Parathyroid adenoma (tissue), 2 donors: ENCODE results near the gene MIA.
"Not testable (repeated sequence)": the region's sequence is repeated elsewhere in the genome, so short reads cannot be mapped to it uniquely, and the experiment has no call there.

Experiments used
- H2AFZ ChIP-seq: fragments of 300-600 bp; sonication (generic); one replicate; pipeline ENCODE4 v1.7.0; 2017; ENCODE audit warnings: antibody characterized with exemption, mild to moderate bottlenecking
- H3K27ac ChIP-seq: fragments of 300-600 bp; sonication (generic); one replicate; pipeline ENCODE4 v1.7.0; 2017
- H3K27me3 ChIP-seq: fragments of 300-600 bp; sonication (generic); one replicate; pipeline ENCODE4 v1.7.0; 2017; ENCODE audit warnings: low read length; ENCODE audit not compliant: control insufficient read depth, insufficient read depth
- H3K36me3 ChIP-seq: fragments of 300-600 bp; sonication (generic); one replicate; pipeline ENCODE4 v1.7.0; 2017; ENCODE audit warnings: low read length; ENCODE audit not compliant: control insufficient read depth, insufficient read depth
- H3K4me1 ChIP-seq: fragments of 300-600 bp; sonication (generic); one replicate; pipeline ENCODE4 v1.7.0; 2017; ENCODE audit warnings: control low read depth
- H3K4me2 ChIP-seq: fragments of 300-600 bp; sonication (generic); one replicate; pipeline ENCODE4 v1.7.0; 2017; ENCODE audit warnings: low read length
- H3K4me3 ChIP-seq: fragments of 300-600 bp; sonication (generic); one replicate; pipeline ENCODE4 v1.7.0; 2017; ENCODE audit warnings: low read depth, low read length
- H3K79me2 ChIP-seq: fragments of 300-600 bp; sonication (generic); one replicate; pipeline ENCODE4 v1.7.0; 2017; ENCODE audit warnings: control low read depth
- H3K9ac ChIP-seq: fragments of 300-600 bp; sonication (generic); one replicate; pipeline ENCODE4 v1.7.0; 2017; ENCODE audit warnings: mild to moderate bottlenecking
- H3K9me3 ChIP-seq: fragments of 300-600 bp; sonication (generic); one replicate; pipeline ENCODE4 v1.7.0; 2017; ENCODE audit warnings: low read length; ENCODE audit not compliant: control insufficient read depth
- CTCF ChIP-seq: fragments of 300-600 bp; sonication (generic); IDR thresholded peaks from one replicate; pipeline ENCODE4 v1.7.0; 2017; ENCODE audit warnings: antibody characterized with exemption, mild to moderate bottlenecking
- donor health status: primary hyperparathyroidism.

The MIA gene

GRCh38 chr19:40783711-40784110, 8.4 kb downstream of the MIA start:
- no peaks in the 10 kb centered on the region for H3K27me3 ChIP-seq
- TF ChIP-seq CTCF: no peak
- no peaks in the 10 kb centered on the region for H3K79me2 ChIP-seq
- no peak overlapping the region for H3K9ac ChIP-seq
- no peak overlapping the region for H2AFZ ChIP-seq
- no peak overlapping the region for H3K27ac ChIP-seq
- no peaks in the 10 kb centered on the region for H3K9me3 ChIP-seq
- H3K4me1 ChIP-seq: peaks cover 2% of the 10 kb centered on the region
- no peak overlapping the region for H3K4me2 ChIP-seq
- no peak overlapping the region for H3K4me3 ChIP-seq
- H3K36me3 ChIP-seq: no peaks in the 10 kb centered on the region

GRCh38 chr19:40784146-40784545, 8.8 kb downstream of the MIA start:
- H3K36me3 ChIP-seq, H3K4me3 ChIP-seq, H3K4me1 ChIP-seq: not testable (repeated sequence)

GRCh38 chr19:40785526-40785925, 10.2 kb downstream of the MIA start:
- H2AFZ ChIP-seq: no peak overlapping the region
- no peak overlapping the region for H3K4me2 ChIP-seq
- no peaks in the 10 kb centered on the region for H3K79me2 ChIP-seq
- H3K9me3 ChIP-seq: no peaks in the 10 kb centered on the region
- no peak for TF ChIP-seq CTCF
- H3K27me3 ChIP-seq: no peaks in the 10 kb centered on the region
- no peaks in the 10 kb centered on the region for H3K36me3 ChIP-seq
- H3K9ac ChIP-seq: no peak overlapping the region
- H3K4me3 ChIP-seq: no peak overlapping the region
- no peaks in the 10 kb centered on the region for H3K4me1 ChIP-seq
- no peak overlapping the region for H3K27ac ChIP-seq

More at GRCh38 chr19:40784146-40784545, 8.8 kb downstream of the MIA start:
- not testable (repeated sequence) for H3K9ac ChIP-seq, H3K27me3 ChIP-seq, H3K79me2 ChIP-seq, H2AFZ ChIP-seq, H3K4me2 ChIP-seq, H3K9me3 ChIP-seq, H3K27ac ChIP-seq

- Histone ChIP-seq H2AFZ (no peak overlapping the region), H3K4me2 (no peak overlapping the region), H3K4me1 (no peaks in the 10 kb centered on the region), H3K4me3 (no peak overlapping the region), H3K27ac (no peak overlapping the region), H3K79me2 (no peaks in the 10 kb centered on the region), H3K36me3 (no peaks in the 10 kb centered on the region), H3K27me3 (no peaks in the 10 kb centered on the region), H3K9me3 (no peaks in the 10 kb centered on the region), H3K9ac (no peak overlapping the region)
- TF ChIP-seq CTCF: no peak
Measured at GRCh38 chr19:40786060-40787037, 11.0 kb downstream of the MIA start.

GRCh38 chr19:40791349-40791748, 16.0 kb downstream of the MIA start:
- no peak for TF ChIP-seq CTCF
- no peak overlapping the region for H3K27ac ChIP-seq
- no peaks in the 10 kb centered on the region for H3K27me3 ChIP-seq
- H3K4me3 ChIP-seq: no peak overlapping the region
- H3K36me3 ChIP-seq: no peaks in the 10 kb centered on the region
- no peak overlapping the region for H3K4me2 ChIP-seq
- H2AFZ ChIP-seq: no peak overlapping the region
- H3K9me3 ChIP-seq: no peaks in the 10 kb centered on the region
- H3K4me1 ChIP-seq: no peaks in the 10 kb centered on the region
- no peaks in the 10 kb centered on the region for H3K79me2 ChIP-seq
- no peak overlapping the region for H3K9ac ChIP-seq
